CD4-positive, alpha-beta T cell treated with Interleukin-1 beta for 1 hour (primary cell): ENCODE data around the gene ACSF2.
"Not testable (repeated sequence)": the region's sequence is repeated elsewhere in the genome, so short reads cannot be mapped to it uniquely, and the experiment has no call there.

ENCODE experiments used
- DNase-seq, 2 donors: peaks; one replicate each; pipeline ENCODE4 v3.0.0-alpha.2; 2020 to 2022

The ACSF2 gene, protein sequence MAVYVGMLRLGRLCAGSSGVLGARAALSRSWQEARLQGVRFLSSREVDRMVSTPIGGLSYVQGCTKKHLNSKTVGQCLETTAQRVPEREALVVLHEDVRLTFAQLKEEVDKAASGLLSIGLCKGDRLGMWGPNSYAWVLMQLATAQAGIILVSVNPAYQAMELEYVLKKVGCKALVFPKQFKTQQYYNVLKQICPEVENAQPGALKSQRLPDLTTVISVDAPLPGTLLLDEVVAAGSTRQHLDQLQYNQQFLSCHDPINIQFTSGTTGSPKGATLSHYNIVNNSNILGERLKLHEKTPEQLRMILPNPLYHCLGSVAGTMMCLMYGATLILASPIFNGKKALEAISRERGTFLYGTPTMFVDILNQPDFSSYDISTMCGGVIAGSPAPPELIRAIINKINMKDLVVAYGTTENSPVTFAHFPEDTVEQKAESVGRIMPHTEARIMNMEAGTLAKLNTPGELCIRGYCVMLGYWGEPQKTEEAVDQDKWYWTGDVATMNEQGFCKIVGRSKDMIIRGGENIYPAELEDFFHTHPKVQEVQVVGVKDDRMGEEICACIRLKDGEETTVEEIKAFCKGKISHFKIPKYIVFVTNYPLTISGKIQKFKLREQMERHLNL

DNA sequence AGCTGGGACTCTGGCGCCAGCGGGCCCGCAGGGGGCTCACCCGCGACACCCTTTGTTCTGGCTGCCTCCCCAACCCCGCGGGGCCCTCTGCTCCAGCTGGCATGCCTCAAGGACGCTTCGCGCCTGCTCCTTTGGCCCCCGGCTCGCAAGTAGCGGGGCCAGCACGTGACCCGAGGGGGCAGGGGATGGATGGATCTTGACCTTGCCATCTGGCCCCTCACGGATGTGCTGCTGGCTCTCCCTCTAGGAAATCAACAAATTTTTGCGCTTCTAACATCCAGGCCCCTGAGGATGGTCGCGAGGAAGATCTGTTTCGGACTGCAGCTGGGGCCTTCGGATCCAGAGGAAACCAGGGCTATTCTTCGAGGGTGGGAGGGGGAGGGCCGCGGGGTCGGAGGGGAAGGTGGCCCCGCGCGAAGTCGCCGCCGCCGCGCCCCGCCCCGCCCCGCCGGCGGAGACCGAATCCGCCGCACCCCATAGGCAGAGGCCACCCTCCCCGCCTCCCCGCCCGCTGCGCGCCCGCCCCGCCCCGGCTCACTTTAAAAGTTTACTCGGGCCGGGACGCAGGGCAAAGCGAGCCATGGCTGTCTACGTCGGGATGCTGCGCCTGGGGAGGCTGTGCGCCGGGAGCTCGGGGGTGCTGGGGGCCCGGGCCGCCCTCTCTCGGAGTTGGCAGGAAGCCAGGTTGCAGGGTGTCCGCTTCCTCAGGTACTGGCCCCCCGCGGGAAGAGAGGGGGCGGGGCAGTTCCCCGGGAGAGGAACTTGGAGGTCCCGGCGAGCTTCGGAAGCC is at the start of gene ACSF2:
Gene ACSF2, plus strand, starts transcription at position 537 of the 790 bp plus-strand sequence. Its CDS starts 44 bp downstream, at position 581.
- DNase-seq = peak; percentile 67 to 75

DNA sequence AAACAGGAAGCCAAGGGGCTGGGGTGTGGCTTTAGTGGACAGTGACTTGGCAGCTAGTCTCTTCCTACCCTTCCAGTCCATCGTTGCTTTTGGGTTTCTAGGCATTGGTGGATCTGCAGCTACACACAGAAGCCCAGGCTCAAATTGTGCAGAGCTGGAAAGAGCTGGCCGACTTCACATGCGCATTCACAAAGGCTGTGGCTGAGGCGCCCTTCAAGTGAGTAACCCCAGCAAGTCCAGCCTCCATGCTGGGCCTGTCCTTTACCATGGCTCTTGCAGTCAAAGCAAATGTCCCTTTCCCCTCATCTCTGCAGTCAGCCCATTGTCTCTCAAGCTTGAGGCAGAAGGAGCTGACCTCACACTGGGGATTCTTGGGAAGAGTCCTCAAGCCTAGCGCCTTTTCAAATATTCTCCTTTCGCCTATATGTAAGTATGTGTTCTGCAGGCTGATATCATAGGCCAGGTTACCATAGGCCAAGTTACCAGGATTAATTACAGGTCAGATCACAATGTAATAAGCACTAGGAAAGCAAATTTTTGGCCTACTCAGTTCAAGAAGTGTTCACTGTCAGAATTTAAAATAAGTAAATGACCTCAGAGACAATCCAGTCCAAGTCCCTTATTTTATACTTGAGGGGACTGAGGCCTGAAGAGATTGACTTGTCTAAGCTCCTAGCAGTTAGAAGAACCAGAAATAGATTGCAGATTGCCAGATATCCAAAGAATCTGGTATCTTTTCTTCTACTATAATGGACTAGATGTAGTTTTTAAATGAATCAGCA is 46.5 kb upstream of the ACSF2 start:
- no peak for DNase-seq

DNA sequence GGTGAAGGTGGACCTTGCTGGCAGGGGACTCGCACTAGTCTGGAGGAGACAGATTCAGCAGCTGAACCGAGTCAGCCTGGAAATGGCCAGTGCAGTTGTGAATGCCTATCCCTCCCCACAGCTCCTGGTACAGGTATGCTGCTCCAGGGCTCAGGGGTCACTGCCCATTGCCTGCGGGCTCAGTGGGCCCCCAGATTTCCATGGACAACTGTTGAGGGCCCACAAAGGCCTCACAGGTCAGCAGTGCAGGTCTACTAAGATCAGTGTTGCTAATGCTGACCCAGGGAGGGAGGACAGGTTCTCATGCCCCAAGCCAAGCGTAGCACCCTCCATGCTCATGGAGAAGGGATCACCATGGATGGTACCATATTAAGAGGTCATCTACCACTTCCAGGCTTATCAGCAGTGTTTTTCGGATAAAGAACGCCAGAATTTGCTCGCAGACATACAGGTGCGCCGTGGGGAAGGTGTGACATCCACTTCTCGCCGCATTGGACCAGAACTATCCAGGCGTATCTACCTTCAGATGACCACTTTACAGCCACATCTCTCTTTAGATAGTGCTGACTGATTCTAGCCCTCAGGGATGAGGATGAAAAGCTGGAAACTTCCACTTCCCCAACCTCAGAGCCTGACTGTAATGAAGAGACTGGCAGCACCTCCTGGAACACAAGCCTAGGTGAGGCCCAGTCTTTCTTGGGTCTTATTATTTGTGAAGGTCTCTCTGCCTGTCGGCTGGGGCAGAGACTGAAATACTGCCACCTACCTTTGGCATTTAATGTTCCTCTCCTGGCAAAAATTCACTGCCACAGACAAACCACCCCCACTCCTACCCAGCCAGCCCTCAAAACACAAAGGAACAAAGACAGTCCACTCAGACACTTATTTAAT is 45.4 kb upstream of the ACSF2 start:
- no peak for DNase-seq

DNA sequence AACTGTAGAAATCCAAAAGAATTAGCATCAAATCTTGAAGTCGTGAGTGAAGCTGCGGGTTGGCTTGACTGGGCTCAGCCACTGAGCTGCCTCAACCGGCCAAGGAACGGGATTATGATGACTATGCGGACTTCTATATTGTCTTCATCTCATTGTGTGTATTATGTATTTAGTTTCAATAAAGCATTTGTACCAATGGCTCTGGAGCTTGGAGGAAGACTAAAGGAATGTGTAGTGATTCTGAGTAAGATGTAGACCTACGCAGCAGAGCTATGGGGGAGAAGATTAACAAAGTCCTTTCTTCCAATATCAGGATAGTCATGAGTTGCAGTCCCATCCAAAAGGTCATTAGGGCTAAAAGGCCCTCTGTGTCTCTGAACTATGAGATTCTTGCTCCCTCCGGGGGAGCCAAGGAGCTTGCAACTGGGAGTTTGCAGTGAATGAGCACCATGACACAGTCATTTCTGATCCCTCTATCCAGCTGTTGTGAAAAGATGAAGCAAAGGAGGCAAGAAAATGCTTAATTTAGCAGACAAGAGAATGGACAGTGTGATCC is 44.7 kb upstream of the ACSF2 start:
- DNase-seq = no peak

DNA sequence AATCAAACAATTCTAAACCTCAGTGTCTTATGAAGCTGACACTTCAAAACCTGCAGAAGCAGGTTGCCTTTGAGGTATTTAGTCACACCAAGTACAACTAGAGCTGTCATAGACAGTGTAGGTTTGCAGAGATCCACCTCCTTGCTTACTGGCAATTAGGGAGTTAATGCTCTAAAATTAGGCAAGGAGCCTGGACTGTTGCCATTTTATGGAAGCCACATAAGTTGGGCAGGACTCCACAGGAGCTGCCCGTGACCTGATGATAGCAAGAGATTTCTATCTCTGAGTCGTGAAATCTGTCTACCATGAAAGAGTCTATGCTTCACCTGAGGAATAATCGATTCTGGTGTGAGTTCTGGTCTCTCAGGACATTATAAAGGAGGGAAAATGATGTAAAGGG is 44.1 kb upstream of the ACSF2 start:
- DNase-seq = no peak

DNA sequence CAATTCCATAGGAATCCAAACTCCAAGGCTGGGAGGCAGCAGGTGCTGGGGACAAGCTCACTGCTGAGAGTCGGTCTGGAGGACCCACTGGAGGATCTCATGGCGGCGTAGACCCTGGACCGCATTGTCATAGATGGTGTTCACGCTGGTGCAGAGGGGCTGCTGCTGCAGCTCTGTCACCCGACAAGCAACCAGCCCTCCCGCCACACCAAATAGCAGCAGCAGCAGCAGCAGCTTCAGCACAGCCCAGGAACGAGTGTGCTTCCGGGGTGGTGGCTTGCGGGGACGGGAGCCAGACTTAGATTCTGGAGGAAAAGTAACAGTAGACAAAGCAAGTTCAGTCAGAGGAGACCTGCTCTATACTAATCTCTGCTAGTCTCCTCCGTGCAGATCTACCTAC is 43.1 kb upstream of the ACSF2 start:
- DNase-seq = no peak

DNA sequence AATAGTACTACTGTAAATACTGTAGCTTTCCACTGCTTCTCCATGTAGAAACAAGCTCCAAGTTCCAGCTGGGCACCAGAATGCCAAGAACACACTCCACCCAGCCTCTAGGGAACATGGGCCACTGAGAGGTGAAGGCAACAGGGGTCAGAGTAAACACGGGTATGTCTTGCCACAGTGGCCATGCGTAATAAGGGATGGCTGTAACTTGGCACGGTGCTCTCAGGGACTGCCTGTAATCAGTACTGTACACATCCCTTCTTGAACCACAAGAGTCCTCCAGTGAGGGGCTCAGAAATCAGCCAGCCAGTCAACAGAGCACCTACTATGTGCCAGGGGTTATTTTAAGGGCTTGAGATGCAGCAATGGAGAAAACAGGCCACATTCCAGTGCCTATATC is 39.5 kb upstream of the ACSF2 start:
- DNase-seq = no peak

DNA sequence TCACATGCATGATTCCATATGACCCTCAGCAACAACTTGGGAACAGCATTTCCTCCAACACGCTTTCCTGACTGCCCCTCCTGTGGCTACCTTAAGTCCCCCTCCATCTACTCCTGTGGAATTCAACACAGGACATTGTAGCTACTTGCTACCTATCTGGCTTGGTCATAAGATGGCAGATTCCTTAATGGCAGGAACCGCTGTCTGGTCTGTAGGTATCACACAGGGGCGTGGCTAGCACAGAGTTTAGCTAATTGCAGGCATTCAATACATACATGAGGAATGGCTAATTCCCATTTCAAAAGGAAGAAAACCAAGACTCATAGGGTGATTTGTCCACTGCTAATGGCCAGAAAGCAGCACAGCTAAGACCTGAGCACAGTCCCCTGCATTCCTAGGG is 37.3 kb upstream of the ACSF2 start:
- DNase-seq = no peak

DNA sequence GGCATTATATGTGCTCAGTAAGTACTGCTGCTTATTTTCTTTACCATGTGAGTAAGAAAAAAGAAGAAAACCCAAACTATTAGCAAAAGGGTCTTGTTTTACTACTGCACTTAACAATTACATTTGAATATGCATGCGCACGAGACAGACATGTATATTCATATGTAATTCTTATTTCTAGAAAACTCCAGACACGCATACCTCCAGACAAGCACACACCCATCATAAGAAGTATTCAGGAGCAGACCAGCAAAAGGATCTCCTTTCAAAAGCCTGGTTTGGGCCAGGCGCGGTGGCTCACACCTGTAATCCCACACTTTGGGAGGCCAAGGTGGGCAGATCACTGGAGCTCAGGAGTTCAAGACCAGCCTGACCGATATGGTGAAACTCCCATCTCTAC is 36.5 kb upstream of the ACSF2 start:
- no peak for DNase-seq

DNA sequence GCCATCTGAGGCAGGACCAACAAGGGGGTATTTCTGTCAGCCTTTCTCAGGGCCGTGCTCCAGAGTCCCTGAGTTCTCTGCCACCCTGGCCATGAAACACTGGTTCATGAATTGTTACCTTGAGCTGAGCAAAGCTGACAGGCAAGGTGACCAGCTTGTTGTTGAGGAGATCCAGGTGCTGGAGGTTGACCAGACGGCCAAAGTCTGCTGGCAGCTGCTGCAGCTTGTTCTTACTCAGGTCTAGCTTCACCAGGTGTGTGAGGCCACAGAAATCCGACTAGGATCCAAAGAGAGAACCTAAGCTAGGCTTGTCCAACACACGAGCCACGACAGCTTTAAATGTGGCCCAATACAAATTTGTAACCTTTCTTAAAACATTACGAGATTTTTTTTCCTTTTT is 33.4 kb upstream of the ACSF2 start:
- DNase-seq = no peak

DNA sequence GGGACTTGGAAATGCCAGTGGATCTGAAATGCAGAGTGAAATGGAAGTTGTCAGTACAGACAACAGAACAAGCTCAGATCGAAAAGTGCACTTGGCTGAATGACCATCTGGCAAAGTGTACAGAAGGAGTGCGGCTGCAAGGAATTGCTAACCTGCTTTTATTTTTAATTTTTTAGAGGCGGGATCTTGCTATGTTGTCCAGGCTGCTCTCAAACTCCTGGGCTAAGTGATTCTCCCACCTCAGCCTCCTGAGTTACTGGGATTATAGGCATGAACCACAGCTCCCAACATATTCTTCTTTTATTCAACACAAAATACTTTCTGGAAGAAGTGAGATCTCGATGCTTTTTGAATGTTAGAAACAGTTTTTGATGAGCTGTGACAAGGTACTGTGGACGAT is 32.3 kb upstream of the ACSF2 start:
- DNase-seq = no peak

DNA sequence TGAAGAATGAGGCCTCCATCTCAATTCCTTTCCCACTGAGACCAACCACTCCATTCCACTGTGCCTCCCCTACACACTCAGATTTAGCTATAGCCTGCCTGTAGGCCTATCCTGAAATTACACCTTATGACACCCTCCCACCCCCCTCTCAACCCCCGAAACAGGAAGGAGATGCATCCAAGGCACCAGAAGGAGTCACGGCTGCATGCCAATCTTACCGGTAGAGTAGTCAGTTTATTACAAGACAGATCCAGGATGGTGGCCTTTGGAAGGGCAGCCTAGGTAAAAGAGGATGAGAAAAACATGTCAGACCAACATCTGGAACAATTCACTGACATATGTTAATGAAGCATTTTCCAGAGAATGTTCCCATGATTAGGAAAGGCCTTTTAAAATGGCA is 31.3 kb upstream of the ACSF2 start:
- DNase-seq = no peak

DNA sequence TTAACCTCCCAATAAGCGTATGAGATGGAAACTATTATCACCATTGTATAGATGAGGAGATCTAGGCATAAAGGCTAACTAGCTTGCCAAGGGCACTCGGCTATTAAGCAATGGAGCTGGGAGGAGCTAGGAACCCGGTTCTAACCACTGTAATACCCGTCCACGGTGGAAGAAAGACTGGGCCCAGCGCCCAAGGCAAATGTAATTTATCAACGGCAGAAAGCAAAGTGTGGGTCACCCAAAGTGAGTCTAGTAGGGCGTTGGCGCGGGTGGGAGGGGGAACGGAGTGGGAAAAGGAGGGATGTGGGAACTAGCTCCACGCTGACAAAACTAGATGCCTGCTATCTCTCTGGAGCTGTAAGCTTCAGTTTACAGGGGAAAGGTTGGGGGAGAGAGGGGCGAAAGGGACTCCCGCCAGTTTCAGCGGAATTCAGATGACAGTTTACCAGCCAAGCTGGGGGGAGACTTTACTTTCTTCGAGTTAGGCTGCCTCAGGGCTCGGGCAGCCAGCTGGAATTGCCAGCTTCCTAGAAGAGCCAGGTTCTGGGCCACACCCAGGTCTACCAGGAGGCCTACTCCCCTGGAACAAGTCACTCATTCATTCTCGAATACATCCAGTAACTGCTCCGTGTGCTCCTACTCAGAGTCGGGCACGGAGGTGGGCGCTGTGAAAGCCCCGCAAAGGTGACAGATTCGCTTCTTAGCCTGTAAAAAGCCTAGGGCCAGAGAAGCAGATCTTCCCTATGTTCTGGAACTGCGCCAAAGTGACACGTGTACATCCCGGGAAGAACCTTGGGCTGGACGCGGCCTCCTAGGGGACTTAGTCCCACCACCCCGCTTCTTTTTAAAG is 29.5 kb upstream of the ACSF2 start:
- DNase-seq = peak in 1 of 2 donors; percentile 8

DNA sequence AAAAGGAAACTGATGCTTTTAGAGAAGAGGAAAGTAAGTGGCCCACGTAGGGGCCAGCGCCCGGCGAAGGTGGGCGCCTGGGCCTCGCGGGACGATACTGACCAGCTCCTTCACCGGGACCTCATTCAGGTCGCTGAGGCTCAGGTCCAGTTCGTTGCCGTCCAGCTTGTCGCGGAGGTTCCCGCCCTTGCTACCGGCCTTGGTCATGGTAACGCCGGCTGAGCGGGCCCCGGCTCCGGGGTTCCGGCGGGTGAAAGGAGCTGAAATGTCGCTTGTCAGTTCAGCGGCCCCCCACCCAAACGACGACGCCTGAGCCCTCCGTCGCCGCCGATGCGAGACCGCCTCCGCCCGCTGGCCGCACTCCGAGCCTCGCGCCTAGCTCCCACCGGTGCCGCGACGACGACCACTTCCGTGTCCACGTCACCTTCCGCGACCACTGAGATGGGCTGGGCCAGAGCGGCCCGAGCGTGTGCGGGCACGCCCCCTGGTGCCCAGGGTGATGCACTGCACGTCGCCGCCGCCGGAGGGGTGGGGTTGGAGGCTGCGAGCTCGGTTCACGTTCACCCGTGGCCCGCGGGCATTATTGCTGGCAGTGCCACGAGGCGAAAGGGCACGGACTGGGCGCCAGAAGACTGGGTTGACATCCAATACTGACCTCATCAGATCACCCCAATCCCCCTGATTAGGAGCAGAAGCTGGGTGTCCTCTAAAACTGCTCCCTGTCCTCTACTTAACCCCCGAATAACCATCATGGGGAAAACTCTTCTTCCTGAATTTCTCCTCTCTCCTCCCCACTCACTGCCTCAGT is 28.7 kb upstream of the ACSF2 start, which contains the start of gene LRRC59:
Gene LRRC59, minus strand, starts transcription at position 413 of the 808 bp plus-strand sequence. Its CDS starts 206 bp downstream, at position 207.
- peak; percentile 91 to 94 for DNase-seq

DNA sequence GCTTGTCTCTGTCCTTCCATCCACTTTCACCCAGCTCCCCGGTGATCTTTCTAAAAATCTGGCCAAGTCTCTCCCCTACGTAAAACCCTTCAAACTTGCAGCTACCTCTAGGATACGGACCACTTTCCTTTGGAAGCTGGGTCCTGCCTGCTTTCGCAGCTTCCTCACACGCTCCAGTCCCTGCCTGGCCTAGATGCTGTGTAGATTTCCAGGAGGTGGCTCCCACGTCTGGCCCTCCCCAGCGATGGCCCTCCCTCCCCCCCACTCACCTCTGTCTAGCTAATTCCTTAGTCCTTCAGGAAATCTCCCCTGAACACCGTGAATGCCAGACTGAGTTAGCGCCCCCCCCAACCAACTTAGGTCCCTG is 28.1 kb upstream of the ACSF2 start:
- no peak for DNase-seq

DNA sequence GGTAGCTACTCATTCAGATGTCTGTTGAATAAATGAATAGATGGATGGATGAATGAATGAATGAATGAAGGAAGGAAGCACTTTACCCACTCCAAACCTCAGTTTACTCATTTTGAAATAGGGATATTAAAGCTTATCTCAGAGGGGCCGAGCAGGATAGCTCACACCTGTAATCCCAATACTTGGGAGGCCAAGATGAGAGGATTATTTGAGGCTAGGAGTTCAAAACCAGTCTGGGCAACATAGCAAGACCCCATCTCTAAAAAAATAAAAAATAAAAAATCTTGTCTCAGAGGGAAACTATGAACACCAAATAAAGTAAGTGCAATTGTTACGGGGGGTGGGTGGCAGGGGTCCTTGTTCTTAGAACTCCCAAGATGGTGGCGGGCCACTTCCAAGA is 27.3 kb upstream of the ACSF2 start:
- not testable (repeated sequence) for DNase-seq

DNA sequence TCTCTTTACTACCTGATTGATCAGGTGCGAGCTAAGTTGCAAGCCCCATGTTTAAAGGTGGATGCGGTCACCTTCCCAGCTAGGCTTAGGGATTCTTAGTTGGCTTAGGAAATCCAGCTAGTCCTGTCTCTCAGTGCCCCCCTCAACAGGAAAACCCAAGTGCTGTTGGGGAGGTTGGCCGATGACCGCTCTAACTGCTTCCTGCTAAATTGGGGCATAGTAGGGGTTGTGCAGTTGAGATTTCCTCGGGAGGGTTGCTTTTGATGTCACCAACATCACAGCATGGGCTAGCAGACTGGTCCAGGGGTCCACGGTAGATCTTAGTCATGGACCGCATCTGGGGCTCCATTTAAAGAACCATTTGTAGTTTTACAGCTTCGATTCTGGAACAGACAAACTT is 26.4 kb upstream of the ACSF2 start:
- DNase-seq = not testable (repeated sequence)

DNA sequence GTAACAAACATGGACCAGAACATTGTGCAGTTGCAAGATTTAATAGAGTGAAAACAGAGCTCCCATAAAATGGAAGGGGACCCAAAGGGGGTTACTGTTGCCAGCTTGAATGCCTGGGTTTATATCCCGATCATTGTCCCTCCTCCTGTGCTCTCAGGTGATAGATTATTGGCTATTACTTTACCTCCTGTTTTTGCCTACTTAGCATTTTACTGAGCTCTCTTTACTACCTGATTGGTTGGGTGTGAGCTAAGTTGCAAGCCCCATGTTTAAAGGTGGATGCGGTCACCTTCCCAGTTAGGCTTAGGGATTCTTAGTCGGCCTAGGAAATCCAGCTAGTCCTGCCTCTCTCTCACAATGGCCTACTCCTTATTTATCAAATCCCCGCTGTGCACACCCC is 20.7 kb upstream of the ACSF2 start:
- not testable (repeated sequence) for DNase-seq

DNA sequence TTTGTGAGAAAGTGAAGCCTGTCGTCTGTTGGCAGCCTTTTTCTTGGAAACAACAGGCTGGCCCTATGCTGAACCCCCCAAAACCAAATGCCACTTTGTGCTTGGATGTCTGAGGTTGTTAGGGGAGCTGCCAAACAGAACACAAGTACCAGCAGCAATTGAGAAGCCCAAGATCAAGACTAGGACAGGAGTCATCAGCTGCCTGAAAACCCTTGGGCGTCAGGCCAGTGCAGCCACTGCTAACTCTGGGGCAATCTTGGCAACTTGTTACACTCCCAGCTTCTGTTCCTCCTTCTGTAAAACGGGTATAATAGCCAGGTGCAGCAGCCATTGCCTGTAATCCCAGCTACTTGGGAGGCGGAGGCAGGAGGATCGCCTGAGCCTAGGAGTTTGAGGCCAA is 19.4 kb upstream of the ACSF2 start:
- DNase-seq = no peak

DNA sequence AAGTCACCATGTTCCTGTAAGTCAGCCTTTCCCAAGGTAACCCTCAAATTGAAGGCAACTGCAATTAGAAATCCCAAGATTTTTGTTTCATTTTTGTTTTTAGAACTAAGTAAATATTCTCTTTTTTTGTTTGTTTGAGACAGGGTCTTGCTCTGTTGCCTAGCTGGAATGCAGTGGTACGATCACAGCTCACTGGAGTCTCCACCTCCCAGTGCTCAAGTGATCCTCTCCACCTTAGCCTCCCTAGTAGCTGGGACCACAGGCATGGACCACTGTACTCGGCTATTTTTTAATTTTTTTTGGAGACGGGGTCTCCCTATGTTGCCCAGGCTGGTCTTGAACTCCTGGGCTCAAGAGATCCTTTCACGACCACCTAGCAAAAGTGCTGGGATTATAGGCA is 18.1 kb upstream of the ACSF2 start:
- no peak for DNase-seq
